Measurements from ENCODE around the gene PTPRM. TPM values are rescaled to one million over a fixed set of nuclear protein-coding genes. Genes with fewer than 3 reads are reported as not detected.

The PTPRM gene
- total and polyA plus RNA-seq, 2 of the 8 experiments (the other 6 are each of a cell fraction or from before 2014, with no cell fraction given), result 4.1 to 7.0 TPM

DNA sequence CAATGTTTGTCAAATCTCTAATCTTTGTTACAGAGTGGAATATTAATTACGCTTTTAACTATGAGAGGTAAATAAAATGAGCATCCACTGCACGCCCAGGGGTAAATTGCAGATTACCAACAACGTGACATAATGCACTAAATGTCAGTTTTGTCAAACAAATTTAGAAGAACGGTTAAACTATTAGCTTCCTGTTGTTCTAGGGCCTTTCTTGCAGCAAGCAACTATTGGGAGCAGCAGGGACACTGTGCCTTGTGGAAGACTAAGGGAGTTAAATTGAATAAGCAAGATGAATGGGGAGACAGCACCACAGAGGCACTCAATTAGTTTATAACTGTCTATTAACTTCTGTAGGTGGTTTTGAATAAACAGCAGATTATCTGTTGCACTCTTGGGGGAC is 651.1 kb downstream of the PTPRM start (continued):
- TF ChIP-seq CTCF (IDR thresholded peaks at IDR 0.05; ENCODE audit: control extremely low read depth in 1 of 3, insufficient read depth in 1 of 3, low read depth in 1 of 3, low read length in 3 of 3) (no peak), RBBP5 (IDR thresholded peaks at IDR 0.05; ENCODE audit: borderline replicate concordance, low read depth, low read length) (no peak), POLR2A (IDR thresholded peaks at IDR 0.05; ENCODE audit: control extremely low read depth in 1 of 2, low read depth in 2 of 2, low read length in 2 of 2) (no peak), TCF12 (IDR thresholded peaks at IDR 0.05; ENCODE audit: low read depth, low read length) (no peak), KDM5A (IDR thresholded peaks at IDR 0.05; ENCODE audit: low read length) (no peak)
